ENCODE measurements around the gene MMP24.

DNA sequence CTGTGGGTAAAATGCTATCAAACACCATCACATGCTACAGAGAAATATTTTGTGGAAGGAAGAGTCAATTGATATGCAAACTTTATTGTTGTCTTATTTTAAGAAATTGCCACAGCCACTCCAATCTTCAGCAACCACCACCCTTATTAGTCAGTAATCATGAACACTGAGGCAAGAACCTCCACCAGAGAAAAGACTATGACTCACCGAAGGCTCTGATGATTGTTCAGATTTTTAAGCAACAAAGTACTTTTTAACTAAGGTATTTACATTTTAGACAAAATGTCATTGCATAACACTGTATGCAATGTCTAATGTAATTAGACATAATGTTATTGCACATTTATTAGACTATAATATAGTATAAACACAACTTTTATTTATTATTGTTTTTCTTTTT lies 26.2 kb upstream of the MMP24 start:
- TF ChIP-seq POLR2AphosphoS5 (IDR thresholded peaks at IDR 0.05) (no peak), POLR2A (IDR thresholded peaks at IDR 0.05) (no peak), EP300 (IDR thresholded peaks at IDR 0.05; ENCODE audit: low read depth) (no peak)
- TF ChIP-seq, protein P1, sequence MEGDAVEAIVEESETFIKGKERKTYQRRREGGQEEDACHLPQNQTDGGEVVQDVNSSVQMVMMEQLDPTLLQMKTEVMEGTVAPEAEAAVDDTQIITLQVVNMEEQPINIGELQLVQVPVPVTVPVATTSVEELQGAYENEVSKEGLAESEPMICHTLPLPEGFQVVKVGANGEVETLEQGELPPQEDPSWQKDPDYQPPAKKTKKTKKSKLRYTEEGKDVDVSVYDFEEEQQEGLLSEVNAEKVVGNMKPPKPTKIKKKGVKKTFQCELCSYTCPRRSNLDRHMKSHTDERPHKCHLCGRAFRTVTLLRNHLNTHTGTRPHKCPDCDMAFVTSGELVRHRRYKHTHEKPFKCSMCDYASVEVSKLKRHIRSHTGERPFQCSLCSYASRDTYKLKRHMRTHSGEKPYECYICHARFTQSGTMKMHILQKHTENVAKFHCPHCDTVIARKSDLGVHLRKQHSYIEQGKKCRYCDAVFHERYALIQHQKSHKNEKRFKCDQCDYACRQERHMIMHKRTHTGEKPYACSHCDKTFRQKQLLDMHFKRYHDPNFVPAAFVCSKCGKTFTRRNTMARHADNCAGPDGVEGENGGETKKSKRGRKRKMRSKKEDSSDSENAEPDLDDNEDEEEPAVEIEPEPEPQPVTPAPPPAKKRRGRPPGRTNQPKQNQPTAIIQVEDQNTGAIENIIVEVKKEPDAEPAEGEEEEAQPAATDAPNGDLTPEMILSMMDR (IDR thresholded peaks at IDR 0.05), result no peak
